HepG2 (cell line): ENCODE data around the gene ATG4B. TPM values are rescaled to one million over a fixed set of nuclear protein-coding genes. Genes with fewer than 3 reads are reported as not detected.

Source experiments
- BCL6 ChIP-seq: IDR thresholded peaks from 2 replicates; pipeline ENCODE4 v1.6.1; 2016; ENCODE audit warnings: missing genetic modification reagents, missing compliant biosample characterization
- CREB1 ChIP-seq, 2 experiments: fragments of 450-650 bp in 1 of 2; IDR thresholded peaks; 2 replicates each; pipeline ENCODE4 v1.6.1; 2016 to 2017; ENCODE audit warnings: control low read depth in 1 of 2, mild to moderate bottlenecking in 1 of 2, missing compliant biosample characterization in 1 of 2, missing genetic modification characterization in 1 of 2
- DPF2 ChIP-seq: sonication (generic); formaldehyde crosslinking; IDR thresholded peaks from 2 replicates; pipeline ENCODE4 v1.4.0; 2020; ENCODE audit warnings: mild to moderate bottlenecking, low read depth, missing genetic modification reagents, borderline replicate concordance
- FOSL1 ChIP-seq: sonication (generic); formaldehyde crosslinking; IDR thresholded peaks from 2 replicates; pipeline ENCODE4 v1.9.0; 2021; ENCODE audit warnings: missing genetic modification reagents, borderline replicate concordance
- FUBP1 ChIP-seq: sonication (generic); formaldehyde crosslinking; IDR thresholded peaks from 2 replicates; pipeline ENCODE4 v1.5.1; 2020; ENCODE audit warnings: missing genetic modification reagents, mild to moderate bottlenecking, borderline replicate concordance
- GFI1 ChIP-seq: sonication (generic); formaldehyde crosslinking; IDR thresholded peaks from 2 replicates; pipeline ENCODE4 v1.5.0; 2020; ENCODE audit warnings: missing genetic modification reagents, mild to moderate bottlenecking, borderline replicate concordance
- HMGXB4 ChIP-seq, 2 experiments: sonication (generic) in 1 of 2; formaldehyde crosslinking in 1 of 2; IDR thresholded peaks; 2 replicates each; pipeline versions ENCODE4 v1.4.0 to v1.6.1; 2018 to 2020; ENCODE audit warnings: missing genetic modification reagents in 2 of 2, borderline replicate concordance in 1 of 2, low read depth in 1 of 2, mild to moderate bottlenecking in 1 of 2, missing biosample characterization in 1 of 2
- IRF1 ChIP-seq: sonication (generic); formaldehyde crosslinking; IDR thresholded peaks from 2 replicates; pipeline ENCODE4 v1.4.0; 2020; ENCODE audit warnings: low read depth, mild to moderate bottlenecking, missing genetic modification reagents
- NAIF1 ChIP-seq: sonication (generic); formaldehyde crosslinking; IDR thresholded peaks from 2 replicates; pipeline ENCODE4 v1.5.0; 2020; ENCODE audit warnings: mild to moderate bottlenecking, missing genetic modification reagents, borderline replicate concordance
- SMAD1 ChIP-seq: sonication (generic); formaldehyde crosslinking; IDR thresholded peaks from 2 replicates; pipeline ENCODE4 v1.4.0; 2020; ENCODE audit warnings: missing genetic modification reagents, low read depth, mild to moderate bottlenecking, borderline replicate concordance
- ZNF160 ChIP-seq: sonication (generic); formaldehyde crosslinking; IDR thresholded peaks from 2 replicates; pipeline ENCODE4 v1.8.0; 2022; ENCODE audit warnings: mild to moderate bottlenecking, inconsistent platforms, missing genetic modification reagents
- ZNF441 ChIP-seq: sonication (generic); formaldehyde crosslinking; IDR thresholded peaks from 2 replicates; pipeline ENCODE4 v1.7.0; 2021; ENCODE audit warnings: missing genetic modification reagents, borderline replicate concordance
- ZNF550 ChIP-seq: sonication (generic); formaldehyde crosslinking; IDR thresholded peaks from 2 replicates; pipeline ENCODE4 v1.4.0; 2020; ENCODE audit warnings: mild to moderate bottlenecking, missing genetic modification reagents, borderline replicate concordance
- ZNF572 ChIP-seq: sonication (generic); formaldehyde crosslinking; IDR thresholded peaks from 2 replicates; pipeline ENCODE4 v1.5.1; 2020; ENCODE audit warnings: mild to moderate bottlenecking, missing genetic modification reagents
- ZNF646 ChIP-seq: sonication (generic); formaldehyde crosslinking; IDR thresholded peaks from 2 replicates; pipeline ENCODE4 v1.9.0; 2021; ENCODE audit warnings: mild to moderate bottlenecking, missing genetic modification reagents
- ZNF737 ChIP-seq: sonication (generic); formaldehyde crosslinking; IDR thresholded peaks from 2 replicates; pipeline ENCODE4 v1.5.0; 2020; ENCODE audit warnings: missing genetic modification reagents, mild to moderate bottlenecking, borderline replicate concordance
- polyA plus RNA-seq, 8 experiments: library from polyadenylated mRNA; depleted of rRNA in 3 of 8; stranded (reverse) in 7 of 8; unstranded in 1 of 8; fragments of >200 nt; fragmentation: Illumina TruSeq in 4 of 8; extraction: Trizol in 4 of 8; gene quantifications; 2 replicates each; pipeline versions ENCODE4 v1.2.1 to v1.2.3, GENCODE V29; 2011 to 2016; ENCODE audit warnings: low read depth in 4 of 8, missing spikeins in 1 of 8, mixed read lengths in 1 of 8; ENCODE audit not compliant: insufficient read depth in 1 of 8
- total RNA-seq, 5 experiments: library from RNA; depleted of rRNA; stranded (reverse); fragments of >200 nt; fragmentation: Illumina TruSeq; extraction: Trizol; gene quantifications; 2 replicates each; pipeline ENCODE4 v1.2.3, GENCODE V29; 2016; ENCODE audit warnings: low read depth in 1 of 5

The ATG4B gene
- total and polyA plus RNA-seq, 2 of the 13 experiments (the other 11 are each of a cell fraction or from before 2014, with no cell fraction given), result 95.5 to 239 TPM

GRCh38 chr2:241636182-241637017 lies 1.1 kb upstream of the ATG4B start (continued):
- TF ChIP-seq ZNF646 (CRISPR knock-in tag) (no peak), GFI1 (CRISPR knock-in tag) (no peak), HMGXB4 (CRISPR knock-in tag; IDR thresholded peaks at IDR 0.05; ENCODE audit: borderline replicate concordance in 1 of 2, low read depth in 1 of 2) (peak; percentile 46 to 68; a peak in 1 of 4 replicates), NAIF1 (CRISPR knock-in tag) (no peak), SMAD1 (no peak), ZNF550 (no peak), ZNF572 (CRISPR knock-in tag) (no peak), ZNF160 (CRISPR knock-in tag) (peak; percentile 69; the same call in 1 of the 2 replicates), FUBP1 (no peak), CREB1 (IDR thresholded peaks at IDR 0.05) (no peak), CREB1 (CRISPR knock-in tag; IDR thresholded peaks at IDR 0.05) (no peak), ZNF737 (CRISPR knock-in tag) (no peak), ZNF441 (CRISPR knock-in tag) (no peak), DPF2 (CRISPR knock-in tag) (no peak), FOSL1 (CRISPR knock-in tag) (no peak), IRF1 (CRISPR knock-in tag) (no peak), BCL6 (no peak)
